Activated naive CD4-positive, alpha-beta T cell treated with anti-CD3 and anti-CD28 coated beads, Interleukin-2, amount 50 U/mL, for 72 hours (primary cell): Measurements from ENCODE around the gene IREB2. TPM values are rescaled to one million over a fixed set of nuclear protein-coding genes. Genes with fewer than 3 reads are reported as not detected.
A peak's percentile ranks its signal among the peaks of the same experiment; 100 is the strongest.
"Not testable (repeated sequence)": the region's sequence is repeated elsewhere in the genome, so short reads cannot be mapped to it uniquely, and the experiment has no call there.

Experiments used
- ATAC-seq, 2 donors: fragments of 150-1000 bp; cut with Tn5 transposase; 2 replicates each; pipeline ENCODE4 v1.10.0; 2021; ENCODE audit warnings: mild to moderate bottlenecking in 2 of 2, moderate library complexity in 2 of 2
- DNase-seq, 2 donors: peaks; one replicate each; pipeline ENCODE4 v3.0.0; 2021 to 2022; ENCODE audit warnings: low spot score in 2 of 2
- H3K27ac Mint-ChIP-seq, 2 donors: one replicate each; pipeline ENCODE4 v1.8.0; 2022; ENCODE audit warnings: mild to moderate bottlenecking in 2 of 2, mixed read lengths in 2 of 2
- H3K36me3 Mint-ChIP-seq, 2 donors: one replicate each; pipeline ENCODE4 v1.8.0; 2022; ENCODE audit warnings: mixed read lengths in 2 of 2
- H3K9me3 Mint-ChIP-seq, 2 donors: one replicate each; pipeline ENCODE4 v1.8.0; 2022; ENCODE audit warnings: mixed read lengths in 2 of 2
- total RNA-seq, 2 donors: library from RNA; stranded (reverse); gene quantifications; one replicate each; pipeline ENCODE4 v1.2.3, GENCODE V29; 2022

The IREB2 gene
- total RNA-seq, 2 donors from 2014 or later = 69.1 to 71.7 TPM

DNA sequence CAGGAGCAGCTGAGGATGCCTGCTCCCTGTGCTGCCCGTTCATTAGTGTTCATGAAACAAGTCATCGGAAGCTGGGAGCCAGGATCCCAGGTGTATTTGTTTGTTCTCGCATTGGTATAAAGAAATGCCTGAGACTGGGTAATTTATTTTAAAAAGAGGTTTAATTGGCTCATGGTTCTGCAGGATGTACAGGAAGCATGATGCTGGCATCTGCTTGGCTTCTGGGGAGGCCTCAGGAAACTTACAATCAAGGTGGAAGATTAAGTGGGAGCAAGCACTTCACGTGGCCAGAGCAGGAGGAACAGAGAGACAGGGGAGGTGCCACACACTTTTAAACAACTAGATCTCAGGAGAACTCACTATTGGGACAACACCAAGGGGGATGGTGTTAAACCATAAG lies 63.8 kb downstream of the IREB2 start:
- DNase-seq (no peak), ATAC-seq (no peak)
- Mint-ChIP-seq H3K27ac (no peak overlapping the region), H3K36me3 (peaks cover 4 to 14% of the 10 kb centered on the region in 2 donors), H3K9me3 (peaks cover 0 to 4% of the 10 kb centered on the region in 2 donors)

GRCh38 chr15:78502641-78503040 lies 64.6 kb downstream of the IREB2 start:
- peaks cover 4 to 14% of the 10 kb centered on the region in 2 donors for H3K36me3 Mint-ChIP-seq
- H3K27ac Mint-ChIP-seq = no peak overlapping the region
- DNase-seq (no peak), ATAC-seq (no peak)
- peaks cover 0 to 4% of the 10 kb centered on the region in 2 donors for H3K9me3 Mint-ChIP-seq

DNA sequence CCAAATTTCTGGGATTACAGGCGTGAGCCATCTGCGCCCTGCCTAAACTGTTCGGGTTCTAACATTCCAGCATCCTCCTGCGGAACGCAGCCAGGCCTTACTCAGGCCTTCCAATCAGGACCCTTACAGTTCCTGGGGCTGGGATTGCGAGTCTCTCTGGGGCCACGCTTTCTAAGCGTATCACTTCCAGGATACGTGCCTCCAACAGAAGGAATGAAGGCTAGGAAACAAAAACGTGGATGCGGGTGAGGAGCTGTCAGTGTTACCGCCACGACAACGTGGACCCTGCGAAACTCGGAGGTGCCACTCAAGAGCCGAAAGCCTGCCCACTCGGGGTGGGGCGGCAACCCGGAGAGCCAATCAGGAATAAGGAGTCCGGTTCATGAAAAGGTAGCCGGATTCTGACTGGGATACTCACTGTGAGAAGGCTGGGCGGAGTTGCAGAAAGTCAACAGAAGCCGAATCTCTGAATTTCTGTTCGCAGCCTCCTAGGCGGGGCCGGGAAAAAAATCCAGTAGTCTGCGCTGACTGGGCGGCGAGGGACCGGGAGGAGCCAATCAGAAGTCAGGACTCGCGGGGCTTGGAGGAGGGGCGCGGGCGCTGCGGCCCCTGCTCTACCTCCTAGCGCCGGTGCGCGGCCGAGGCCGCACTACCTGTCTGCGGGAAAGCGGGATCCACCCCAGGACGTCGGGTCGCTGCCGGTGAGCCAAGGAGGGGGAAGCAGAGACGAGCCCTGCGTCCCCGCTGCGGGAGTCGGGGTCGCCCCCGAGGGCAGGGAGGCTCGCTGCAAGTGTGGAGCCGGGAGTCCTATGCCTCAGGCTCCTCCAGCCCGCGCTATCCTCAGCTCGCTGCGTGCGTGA lies 69.2 kb downstream of the IREB2 start, which contains the start of gene HYKK:
HYKK (plus strand) TSS at position 607 of the 860 bp plus-strand sequence. CDS start 5,512 bp downstream, outside the sequence.
- peaks cover 0 to under 1% of the 10 kb centered on the region in 2 donors for H3K36me3 Mint-ChIP-seq
- no peaks in the 10 kb centered on the region for H3K9me3 Mint-ChIP-seq
- peak within 1 kb of the TSS; percentile 73 for H3K27ac Mint-ChIP-seq

DNA sequence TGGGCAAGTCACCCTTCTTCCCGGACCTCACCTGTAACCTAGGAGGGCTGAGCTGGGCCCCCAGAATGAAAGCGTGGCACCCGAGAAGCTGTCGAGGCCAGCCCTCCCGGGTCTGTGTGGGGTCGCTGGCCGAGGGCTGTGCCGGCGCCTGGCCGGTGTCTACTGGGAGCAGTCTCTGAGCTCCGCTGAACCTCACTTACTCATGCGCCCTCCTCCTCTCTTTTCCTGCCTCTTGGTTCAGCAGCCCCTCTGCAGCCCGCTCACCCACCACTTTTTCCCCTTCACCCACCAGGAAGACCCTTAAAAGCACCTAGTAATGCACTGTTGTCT lies 69.8 kb downstream of the IREB2 start:
- peak; percentile 32 to 34 for ATAC-seq
- no peaks in the 10 kb centered on the region for H3K36me3 Mint-ChIP-seq
- peak overlapping the region; percentile 73 for H3K27ac Mint-ChIP-seq
- no peak for DNase-seq
- H3K9me3 Mint-ChIP-seq = no peaks in the 10 kb centered on the region

More for the DNA sequence above, 69.2 kb downstream of the IREB2 start, which contains the start of gene HYKK:
- peak; percentile 95 to 97 for ATAC-seq
- peak; percentile 78 to 86 for DNase-seq

DNA sequence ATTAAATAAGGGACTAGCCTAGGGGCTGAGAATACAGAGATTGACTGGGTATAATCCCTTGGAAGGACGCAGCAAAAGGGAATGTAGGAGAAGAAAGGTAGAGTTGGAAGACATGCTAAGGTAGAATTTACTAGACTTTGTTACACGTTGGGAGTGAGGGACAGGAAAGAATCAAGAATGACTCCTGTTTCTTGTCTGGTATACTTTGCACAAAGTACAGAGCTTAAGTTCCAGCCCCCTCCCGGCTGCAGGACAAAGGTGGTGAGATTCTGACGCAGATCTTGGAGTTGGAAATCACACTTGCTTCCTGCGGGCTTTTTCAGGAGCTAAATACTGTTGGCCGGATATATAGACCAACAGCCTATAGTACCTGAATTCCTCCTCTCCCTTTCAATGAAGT lies 70.3 kb downstream of the IREB2 start:
- H3K9me3 Mint-ChIP-seq = no peaks in the 10 kb centered on the region
- H3K27ac Mint-ChIP-seq = peak overlapping the region; percentile 73
- H3K36me3 Mint-ChIP-seq = no peaks in the 10 kb centered on the region
- ATAC-seq (no peak), DNase-seq (no peak)

- DNase-seq (no peak), ATAC-seq (no peak)
- Mint-ChIP-seq H3K36me3 (no peaks in the 10 kb centered on the region), H3K9me3 (no peaks in the 10 kb centered on the region), H3K27ac (peak overlapping the region in 1 of 2 donors; percentile 30)
Observed at GRCh38 chr15:78509726-78510312, 71.8 kb downstream of the IREB2 start.

GRCh38 chr15:78520035-78520434 lies 82.0 kb downstream of the IREB2 start:
- DNase-seq, H3K36me3 Mint-ChIP-seq, H3K27ac Mint-ChIP-seq, H3K9me3 Mint-ChIP-seq, ATAC-seq: not testable (repeated sequence)

DNA sequence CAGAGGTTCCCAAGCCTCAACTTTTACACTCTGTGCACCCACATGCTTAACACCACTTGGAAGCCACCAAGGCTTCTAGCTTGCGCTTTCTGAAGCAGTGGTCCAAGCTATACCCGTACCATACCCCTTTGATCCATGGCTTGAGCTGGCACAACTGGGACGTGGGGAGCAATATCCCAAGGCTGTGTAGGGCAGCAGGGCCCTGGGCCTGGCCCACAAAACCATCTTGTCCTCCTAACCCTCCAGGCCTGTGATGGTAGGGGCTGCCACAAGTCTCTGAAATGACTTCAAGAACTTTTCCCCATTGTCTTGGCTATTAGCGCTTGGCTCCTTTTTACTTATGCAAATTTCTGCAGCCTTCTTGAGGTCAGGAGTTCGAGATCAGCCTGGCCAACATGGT lies 86.2 kb downstream of the IREB2 start:
- no peak for DNase-seq
- no peaks in the 10 kb centered on the region for H3K36me3 Mint-ChIP-seq
- H3K9me3 Mint-ChIP-seq = no peaks in the 10 kb centered on the region
- no peak for ATAC-seq
- H3K27ac Mint-ChIP-seq = no peak overlapping the region

DNA sequence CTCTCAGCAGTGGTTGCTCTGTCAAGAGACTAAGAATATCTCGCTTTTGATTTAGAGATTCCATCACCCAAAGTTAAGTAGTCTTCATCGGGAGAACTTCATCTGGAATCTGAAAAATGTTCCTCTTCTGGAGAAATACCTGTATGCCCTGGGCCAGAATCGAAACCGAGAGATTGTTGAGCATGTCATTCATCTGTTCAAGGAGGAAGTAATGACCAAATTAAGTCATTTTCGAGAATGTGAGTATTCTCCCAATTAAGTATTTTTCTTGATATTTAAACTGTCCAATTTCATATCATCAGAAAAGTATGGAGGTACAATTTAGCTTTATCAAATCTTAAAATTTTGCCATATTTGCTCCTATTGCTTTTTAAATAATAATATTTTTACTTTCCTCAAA lies 89.3 kb downstream of the IREB2 start:
- H3K27ac Mint-ChIP-seq = no peak overlapping the region
- no peaks in the 10 kb centered on the region for H3K36me3 Mint-ChIP-seq
- no peaks in the 10 kb centered on the region for H3K9me3 Mint-ChIP-seq
- no peak for ATAC-seq
- DNase-seq = no peak

DNA sequence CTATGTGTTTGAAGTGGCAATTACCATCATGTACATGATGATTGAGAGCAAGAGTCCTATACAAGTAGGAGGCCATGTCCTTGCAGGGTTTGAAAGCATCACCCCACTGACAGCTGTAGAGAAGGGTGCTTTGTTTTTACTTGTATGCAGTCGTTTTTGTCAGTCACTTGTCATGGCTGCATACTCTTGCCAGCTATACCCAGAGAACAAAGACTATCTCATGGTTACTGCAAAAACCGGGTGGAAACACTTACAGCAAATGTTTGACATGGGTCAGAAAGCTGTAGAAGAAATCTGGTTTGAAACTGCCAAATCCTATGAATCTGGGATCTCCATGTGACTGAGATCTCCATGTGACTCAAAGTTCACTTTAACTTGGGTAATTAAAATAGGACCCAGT lies 95.3 kb downstream of the IREB2 start:
- ATAC-seq (no peak), DNase-seq (no peak)
- no peaks in the 10 kb centered on the region for H3K36me3 Mint-ChIP-seq
- H3K27ac Mint-ChIP-seq = no peak overlapping the region
- no peaks in the 10 kb centered on the region for H3K9me3 Mint-ChIP-seq

DNA sequence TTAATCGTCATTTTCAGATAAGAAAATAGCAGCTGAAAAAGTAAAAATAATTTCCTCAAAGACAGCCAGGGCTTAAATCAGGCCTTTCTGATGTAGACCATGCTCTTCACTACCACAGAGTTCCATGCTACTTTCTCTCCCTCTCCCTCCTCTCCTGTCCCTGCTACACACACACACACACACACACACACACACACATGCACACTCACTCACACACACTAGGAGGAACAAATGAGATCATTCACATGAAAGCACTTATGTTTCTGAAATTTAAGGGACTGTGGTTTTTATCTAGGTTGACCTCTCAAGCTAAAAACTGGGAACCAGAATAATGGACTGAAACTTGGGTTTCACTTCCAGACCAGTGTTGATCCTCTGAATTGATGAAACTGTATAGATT lies 98.1 kb downstream of the IREB2 start:
- no peak for ATAC-seq
- Mint-ChIP-seq H3K27ac (no peak overlapping the region), H3K9me3 (peaks cover 0 to 6% of the 10 kb centered on the region in 2 donors), H3K36me3 (peaks cover 4 to 5% of the 10 kb centered on the region in 2 donors)
- no peak for DNase-seq

DNA sequence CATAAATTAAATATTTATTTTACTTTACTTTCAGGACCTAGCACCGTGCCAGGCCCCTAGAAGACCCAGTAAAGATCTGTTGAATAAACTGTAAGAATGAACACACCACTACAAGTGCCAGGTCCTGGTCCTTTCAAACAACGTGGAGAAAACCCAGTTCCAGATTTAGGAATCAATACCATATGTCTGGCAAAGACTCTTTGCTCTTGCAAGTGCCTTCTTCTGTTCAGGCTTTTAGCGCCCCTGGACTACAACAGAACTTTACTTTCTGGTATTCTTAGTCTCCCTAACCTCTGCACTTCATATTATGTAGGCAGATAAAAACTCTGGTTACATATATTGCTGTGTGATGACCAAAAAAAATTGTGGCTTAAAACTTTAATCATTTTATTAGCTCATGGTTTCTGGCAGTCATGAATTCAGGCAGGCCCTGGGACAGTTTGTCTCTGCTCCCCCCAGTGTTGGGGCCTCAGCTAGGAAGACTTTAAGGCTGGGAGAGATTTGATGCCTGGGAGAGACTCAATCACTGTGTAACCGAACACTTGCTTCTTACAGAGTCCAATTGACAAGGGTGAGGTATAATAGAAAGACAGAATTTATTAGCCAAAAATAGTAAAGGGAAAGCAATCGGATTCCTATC lies 99.4 kb downstream of the IREB2 start:
- H3K27ac Mint-ChIP-seq = no peak overlapping the region
- DNase-seq = no peak
- H3K9me3 Mint-ChIP-seq = peaks cover 0 to 6% of the 10 kb centered on the region in 2 donors
- peaks cover 16 to 17% of the 10 kb centered on the region in 2 donors for H3K36me3 Mint-ChIP-seq
- ATAC-seq = no peak

- H3K36me3 Mint-ChIP-seq = peaks cover 21 to 22% of the 10 kb centered on the region in 2 donors
- no peak for ATAC-seq
- H3K9me3 Mint-ChIP-seq = peaks cover 0 to 6% of the 10 kb centered on the region in 2 donors
- H3K27ac Mint-ChIP-seq = peak overlapping the region in 1 of 2 donors; percentile 97
- no peak for DNase-seq
Observed at GRCh38 chr15:78538358-78538757, 100.3 kb downstream of the IREB2 start.

- ATAC-seq, H3K9me3 Mint-ChIP-seq, DNase-seq: not testable (repeated sequence)
- Mint-ChIP-seq H3K27ac (peak overlapping the region; percentile 97 to 99), H3K36me3 (peaks cover 22 to 24% of the 10 kb centered on the region in 2 donors)
Observed at GRCh38 chr15:78539464-78540140, 101.6 kb downstream of the IREB2 start.

- Mint-ChIP-seq H3K9me3 (peaks cover 0 to 6% of the 10 kb centered on the region in 2 donors), H3K27ac (peak within 1 kb of the TSS; percentile 97 to 99), H3K36me3 (peaks cover 22 to 27% of the 10 kb centered on the region in 2 donors)
- ATAC-seq = peak; percentile 87 to 92
- peak; percentile 94 to 96 for DNase-seq
Observed at GRCh38 chr15:78540141-78540870, 102.3 kb downstream of the IREB2 start, which contains the start of gene PSMA4. Gene PSMA4 (plus strand): TSS chr15:78540444. CDS start chr15:78541928, 1,484 bp downstream.
